ENCODE measurements around the gene RNF11.

DNA sequence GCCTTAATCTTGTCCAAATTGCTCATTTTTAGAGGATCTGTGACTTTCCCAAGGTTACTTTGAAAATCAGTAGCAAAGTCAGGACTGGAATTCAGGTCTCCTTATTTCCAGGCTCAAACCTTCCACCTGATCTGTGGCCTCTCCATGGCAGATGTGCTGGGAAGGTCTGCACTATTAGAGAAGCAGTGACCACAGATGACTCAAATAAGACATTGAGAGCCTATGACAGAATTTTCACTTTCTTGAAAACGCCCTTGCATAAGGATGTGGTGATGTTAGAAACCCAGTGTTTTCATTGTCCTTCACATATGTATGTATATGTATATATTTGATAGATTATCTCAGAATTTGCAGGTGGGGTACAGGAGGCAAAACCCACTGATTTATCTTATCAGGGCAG lies 49.0 kb downstream of the RNF11 start:
- TF ChIP-seq, protein P1, sequence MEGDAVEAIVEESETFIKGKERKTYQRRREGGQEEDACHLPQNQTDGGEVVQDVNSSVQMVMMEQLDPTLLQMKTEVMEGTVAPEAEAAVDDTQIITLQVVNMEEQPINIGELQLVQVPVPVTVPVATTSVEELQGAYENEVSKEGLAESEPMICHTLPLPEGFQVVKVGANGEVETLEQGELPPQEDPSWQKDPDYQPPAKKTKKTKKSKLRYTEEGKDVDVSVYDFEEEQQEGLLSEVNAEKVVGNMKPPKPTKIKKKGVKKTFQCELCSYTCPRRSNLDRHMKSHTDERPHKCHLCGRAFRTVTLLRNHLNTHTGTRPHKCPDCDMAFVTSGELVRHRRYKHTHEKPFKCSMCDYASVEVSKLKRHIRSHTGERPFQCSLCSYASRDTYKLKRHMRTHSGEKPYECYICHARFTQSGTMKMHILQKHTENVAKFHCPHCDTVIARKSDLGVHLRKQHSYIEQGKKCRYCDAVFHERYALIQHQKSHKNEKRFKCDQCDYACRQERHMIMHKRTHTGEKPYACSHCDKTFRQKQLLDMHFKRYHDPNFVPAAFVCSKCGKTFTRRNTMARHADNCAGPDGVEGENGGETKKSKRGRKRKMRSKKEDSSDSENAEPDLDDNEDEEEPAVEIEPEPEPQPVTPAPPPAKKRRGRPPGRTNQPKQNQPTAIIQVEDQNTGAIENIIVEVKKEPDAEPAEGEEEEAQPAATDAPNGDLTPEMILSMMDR (IDR thresholded peaks at IDR 0.05; ENCODE audit: control extremely low read depth in 1 of 3, insufficient read depth in 1 of 3, low read depth in 1 of 3, low read length in 3 of 3): no peak
- TF ChIP-seq CHD2 (IDR thresholded peaks at IDR 0.05; ENCODE audit: low read length) (no peak), EP300 (IDR thresholded peaks at IDR 0.05; ENCODE audit: borderline replicate concordance in 1 of 2, low read depth in 2 of 2, low read length in 2 of 2) (no peak), EZH2 (IDR thresholded peaks at IDR 0.05; ENCODE audit: low read depth, low read length, severe bottlenecking) (no peak), POLR2A (IDR thresholded peaks at IDR 0.05; ENCODE audit: control extremely low read depth in 1 of 2, low read depth in 2 of 2, low read length in 2 of 2) (no peak), JUND (IDR thresholded peaks at IDR 0.05; ENCODE audit: low read length) (no peak), SRF (IDR thresholded peaks at IDR 0.05; ENCODE audit: low read depth, low read length) (no peak), RAD21 (IDR thresholded peaks at IDR 0.05 in 1 of 2, conservative IDR thresholded peaks at IDR 0.05 in 1 of 2; ENCODE audit: low read depth in 2 of 2, low read length in 2 of 2) (no peak), SP1 (IDR thresholded peaks at IDR 0.05; ENCODE audit: low read depth, low read length) (no peak)
